Endodermal cell (in vitro differentiated cells): ENCODE results near the gene CACNA2D4. TPM values are rescaled to one million over a fixed set of nuclear protein-coding genes. Genes with fewer than 3 reads are reported as not detected.
A peak's percentile ranks its signal among the peaks of the same experiment; 100 is the strongest.

Source experiments
- DNase-seq: peaks from one replicate; pipeline ENCODE4 v3.0.0-alpha.2; 2017
- H3K27ac ChIP-seq: 2 replicates; pipeline ENCODE4 v1.5.1; 2013; ENCODE audit warnings: mild to moderate bottlenecking, low read depth, low read length, moderate library complexity
- H3K27me3 ChIP-seq: 2 replicates; pipeline ENCODE4 v1.6.1; 2013; ENCODE audit warnings: mild to moderate bottlenecking, low read length, moderate library complexity; ENCODE audit not compliant: insufficient read depth, control insufficient read depth, poor library complexity, severe bottlenecking
- H3K36me3 ChIP-seq: 2 replicates; pipeline ENCODE4 v1.7.0; 2013; ENCODE audit warnings: mild to moderate bottlenecking, low read length, moderate library complexity; ENCODE audit not compliant: control insufficient read depth, insufficient read depth
- H3K4me1 ChIP-seq: one replicate; pipeline ENCODE4 v1.7.0; 2013; ENCODE audit warnings: low read length; ENCODE audit not compliant: control insufficient read depth, insufficient read depth
- H3K4me3 ChIP-seq: 2 replicates; pipeline ENCODE4 v1.5.1; 2013; ENCODE audit warnings: mild to moderate bottlenecking, low read length, moderate library complexity
- H3K9ac ChIP-seq: 2 replicates; pipeline ENCODE4 v1.6.1; 2013; ENCODE audit warnings: mild to moderate bottlenecking, low read length, moderate library complexity; ENCODE audit not compliant: poor library complexity, severe bottlenecking; ENCODE audit errors: extremely low read depth
- H3K9me3 ChIP-seq: 2 replicates; pipeline ENCODE4 v1.6.1; 2013; ENCODE audit warnings: mild to moderate bottlenecking, low read length, moderate library complexity; ENCODE audit not compliant: control insufficient read depth
- H3K27ac Mint-ChIP-seq: 2 replicates; pipeline ENCODE4 v1.8.0; 2020; ENCODE audit warnings: mixed read lengths
- H3K27me3 Mint-ChIP-seq: 2 replicates; pipeline ENCODE4 v1.8.0; 2021; ENCODE audit warnings: mild to moderate bottlenecking, mixed read lengths; ENCODE audit not compliant: insufficient read depth
- H3K36me3 Mint-ChIP-seq: 2 replicates; pipeline ENCODE4 v1.8.0; 2020; ENCODE audit warnings: low read depth, mixed read lengths
- H3K4me1 Mint-ChIP-seq: 2 replicates; pipeline ENCODE4 v1.8.0; 2020; ENCODE audit warnings: mixed read lengths
- H3K4me3 Mint-ChIP-seq: 2 replicates; pipeline ENCODE4 v1.8.0; 2020; ENCODE audit warnings: mild to moderate bottlenecking, moderate library complexity, mixed read lengths
- H3K9me3 Mint-ChIP-seq: 2 replicates; pipeline ENCODE4 v1.8.0; 2020; ENCODE audit warnings: mild to moderate bottlenecking, mixed read lengths
- WGBS, 2 experiments: methylation state at CpG; one replicate each; pipeline versions ENCODE4 v1.1.5 to v1.1.7; 2013; ENCODE audit warnings: missing lambda C conversion rate in 2 of 2, mixed read lengths in 1 of 2; ENCODE audit not compliant: insufficient coverage in 1 of 2, insufficient read length in 1 of 2; 5-methylcytosine and 5-hydroxymethylcytosine counted together
- total RNA-seq, 2 donors: library from RNA; stranded (reverse); fragmentation: NEBNext Ultra II Directional in 1 of 2; extraction: Animal tissue kit (Norgen Biotek cat#: 25700) in 1 of 2; gene quantifications; 2 replicates in 1 of 2; 3 replicates in 1 of 2; pipeline ENCODE4 v1.2.1, GENCODE V29; 2021
- TF ChIP-seq, protein P1 (sequence below): fragments of 200-600 bp; sonication (generic); conservative IDR thresholded peaks from 2 replicates; pipeline ENCODE4 v1.5.0; 2021; ENCODE audit warnings: antibody characterized with exemption, mild to moderate bottlenecking

CACNA2D4 gene
- total RNA-seq, 2 donors from 2014 or later: 4.3 to 5.7 TPM

DNA sequence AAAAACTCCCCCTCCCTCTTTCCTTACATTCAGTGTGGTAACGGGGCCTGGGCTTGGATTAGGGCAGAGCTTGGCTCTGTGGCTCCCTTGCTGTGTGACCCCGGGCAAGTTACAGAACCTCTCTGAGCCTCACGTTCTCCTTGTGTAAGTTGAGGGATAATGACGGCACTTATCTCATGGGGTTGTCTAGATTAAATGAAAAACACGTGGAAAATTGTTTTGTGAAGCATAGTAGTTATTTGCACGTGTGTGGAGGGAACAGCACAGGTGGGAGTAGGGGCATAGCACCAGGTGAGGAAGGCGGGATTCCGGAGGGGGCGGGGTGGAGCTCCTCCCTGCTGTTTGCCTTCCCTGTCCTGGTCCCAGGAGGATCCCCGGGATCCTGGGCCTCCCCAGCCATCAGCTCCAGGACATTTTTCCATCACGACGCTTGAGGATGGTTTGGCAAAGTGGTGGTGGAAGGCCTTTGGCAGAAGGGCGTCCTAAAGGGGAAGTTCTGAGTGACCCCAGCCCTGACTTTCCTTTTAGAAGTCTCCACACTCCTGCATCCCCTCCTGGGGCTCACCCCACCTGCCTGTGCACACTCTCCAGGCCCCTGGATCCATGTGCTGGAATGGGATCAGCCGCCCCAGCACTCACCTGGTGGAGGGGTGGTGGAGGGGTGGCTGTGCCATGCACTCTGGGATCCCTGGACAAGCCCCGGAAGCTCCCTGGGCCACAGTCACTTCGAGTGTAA, 75.4 kb downstream of the CACNA2D4 start:
- H3K9me3 Mint-ChIP-seq: no peaks in the 10 kb centered on the region
- 82 to 89% methylated on average over 10 to 16 of the region's 16 CpGs for WGBS, 2 experiments
- Histone ChIP-seq H3K36me3 (no peaks in the 10 kb centered on the region), H3K27me3 (no peaks in the 10 kb centered on the region), H3K9ac (no peak overlapping the region), H3K4me3 (no peak overlapping the region), H3K27ac (no peak overlapping the region), H3K4me1 (no peaks in the 10 kb centered on the region), H3K9me3 (no peaks in the 10 kb centered on the region)
- H3K27ac Mint-ChIP-seq: no peak overlapping the region
- TF ChIP-seq, protein P1, sequence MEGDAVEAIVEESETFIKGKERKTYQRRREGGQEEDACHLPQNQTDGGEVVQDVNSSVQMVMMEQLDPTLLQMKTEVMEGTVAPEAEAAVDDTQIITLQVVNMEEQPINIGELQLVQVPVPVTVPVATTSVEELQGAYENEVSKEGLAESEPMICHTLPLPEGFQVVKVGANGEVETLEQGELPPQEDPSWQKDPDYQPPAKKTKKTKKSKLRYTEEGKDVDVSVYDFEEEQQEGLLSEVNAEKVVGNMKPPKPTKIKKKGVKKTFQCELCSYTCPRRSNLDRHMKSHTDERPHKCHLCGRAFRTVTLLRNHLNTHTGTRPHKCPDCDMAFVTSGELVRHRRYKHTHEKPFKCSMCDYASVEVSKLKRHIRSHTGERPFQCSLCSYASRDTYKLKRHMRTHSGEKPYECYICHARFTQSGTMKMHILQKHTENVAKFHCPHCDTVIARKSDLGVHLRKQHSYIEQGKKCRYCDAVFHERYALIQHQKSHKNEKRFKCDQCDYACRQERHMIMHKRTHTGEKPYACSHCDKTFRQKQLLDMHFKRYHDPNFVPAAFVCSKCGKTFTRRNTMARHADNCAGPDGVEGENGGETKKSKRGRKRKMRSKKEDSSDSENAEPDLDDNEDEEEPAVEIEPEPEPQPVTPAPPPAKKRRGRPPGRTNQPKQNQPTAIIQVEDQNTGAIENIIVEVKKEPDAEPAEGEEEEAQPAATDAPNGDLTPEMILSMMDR: no peak
- H3K4me1 Mint-ChIP-seq: peaks cover 17% of the 10 kb centered on the region
- peak; percentile 50 for DNase-seq
- no peak overlapping the region for H3K4me3 Mint-ChIP-seq
- H3K27me3 Mint-ChIP-seq: peaks cover 1% of the 10 kb centered on the region
- no peaks in the 10 kb centered on the region for H3K36me3 Mint-ChIP-seq

DNA sequence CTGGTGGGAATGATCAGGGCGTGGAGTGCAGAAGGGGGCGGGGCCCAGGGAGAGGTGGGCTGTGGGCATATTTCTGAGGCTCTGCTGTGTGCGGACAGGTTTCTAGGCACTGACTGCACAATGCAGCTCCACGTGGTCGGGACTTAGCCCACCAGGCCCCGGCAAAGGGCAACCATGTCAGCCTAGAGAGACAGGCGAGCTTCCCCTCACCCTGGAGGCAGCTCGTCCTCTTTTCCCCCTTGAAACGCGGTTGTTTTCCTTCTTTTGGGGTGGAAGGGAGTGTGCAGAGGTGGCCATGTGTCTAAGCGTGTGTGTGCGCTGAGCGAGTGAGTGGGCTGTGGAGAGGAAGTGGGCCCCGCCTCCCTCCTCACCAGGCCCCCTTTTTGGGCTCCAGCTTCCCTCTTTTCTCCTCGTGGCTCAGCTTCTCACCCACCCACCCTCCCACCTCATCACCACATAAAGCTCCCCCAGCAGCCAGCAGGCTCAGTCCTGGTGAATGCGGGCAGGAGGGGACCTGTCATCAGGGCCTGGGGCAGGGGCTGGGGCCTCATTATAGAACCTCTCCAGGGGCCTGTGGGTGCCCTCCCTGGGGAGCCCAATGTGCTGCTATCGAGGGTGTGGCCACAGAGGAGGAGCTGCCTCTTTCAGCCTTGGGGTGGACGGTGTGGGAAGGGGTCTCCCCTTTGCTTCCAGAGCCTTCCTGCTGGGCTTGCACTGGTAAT, 76.1 kb downstream of the CACNA2D4 start:
- Mint-ChIP-seq H3K27ac (no peak overlapping the region), H3K36me3 (no peaks in the 10 kb centered on the region), H3K4me1 (peaks cover 17% of the 10 kb centered on the region), H3K27me3 (peaks cover 1% of the 10 kb centered on the region), H3K4me3 (no peak overlapping the region), H3K9me3 (no peaks in the 10 kb centered on the region)
- Histone ChIP-seq H3K9me3 (no peaks in the 10 kb centered on the region), H3K9ac (no peak overlapping the region), H3K36me3 (no peaks in the 10 kb centered on the region), H3K4me3 (no peak overlapping the region), H3K27ac (no peak overlapping the region), H3K27me3 (no peaks in the 10 kb centered on the region), H3K4me1 (no peaks in the 10 kb centered on the region)
- TF ChIP-seq, protein P1: no peak
- peak; percentile 49 for DNase-seq
- WGBS, 2 experiments: 92 to 97% methylated on average over 9 to 13 of the region's 18 CpGs

DNA sequence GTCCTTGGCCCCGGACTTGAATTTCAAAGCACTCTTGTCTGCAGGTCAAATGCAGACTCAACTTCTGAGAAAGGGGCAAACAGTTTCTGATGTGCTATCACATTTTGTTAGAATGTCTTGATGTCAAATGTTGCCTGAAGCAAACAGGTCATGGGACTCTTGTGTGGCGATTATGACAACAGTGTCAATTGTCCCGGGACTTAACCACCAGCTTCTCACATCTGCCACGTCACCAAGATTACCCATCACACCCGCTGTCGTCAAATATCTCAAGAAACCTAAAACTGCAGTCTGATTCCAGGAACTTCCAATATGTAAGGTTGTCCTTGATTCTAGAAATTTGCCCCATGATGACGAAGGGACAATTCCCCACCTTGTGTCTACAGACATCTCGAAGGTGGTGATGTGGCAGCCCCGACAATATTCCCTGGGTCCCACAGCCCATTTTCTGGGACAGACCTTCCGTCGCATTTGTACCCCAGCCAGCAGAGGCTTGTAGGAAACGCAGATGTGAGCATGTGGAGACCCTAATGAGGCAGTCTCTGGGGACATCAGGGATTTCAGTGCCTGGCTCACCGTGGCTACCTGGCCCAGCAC, 76.8 kb downstream of the CACNA2D4 start:
- Mint-ChIP-seq H3K27me3 (peaks cover 1% of the 10 kb centered on the region), H3K4me1 (peaks cover 17% of the 10 kb centered on the region), H3K4me3 (no peak overlapping the region), H3K9me3 (no peaks in the 10 kb centered on the region), H3K27ac (no peak overlapping the region), H3K36me3 (no peaks in the 10 kb centered on the region)
- Histone ChIP-seq H3K27ac (no peak overlapping the region), H3K9me3 (no peaks in the 10 kb centered on the region), H3K4me3 (no peak overlapping the region), H3K4me1 (no peaks in the 10 kb centered on the region), H3K9ac (no peak overlapping the region), H3K27me3 (no peaks in the 10 kb centered on the region), H3K36me3 (no peaks in the 10 kb centered on the region)
- WGBS, 2 experiments: 89 to 95% methylated on average over 10 to 13 of the region's 13 CpGs
- TF ChIP-seq, protein P1: no peak
- DNase-seq: no peak
